Bronchial epithelial cell (primary cell): ENCODE measurements around the gene FOXO4. TPM values are rescaled to one million over a fixed set of nuclear protein-coding genes. Genes with fewer than 3 reads are reported as not detected.

Source experiments
- DNase-seq: peaks from one replicate; pipeline ENCODE4 v3.0.0-alpha.2; 2010; ENCODE audit warnings: low read depth
- FAIRE-seq: peaks from 2 replicates; lab custom pipeline; 2011; peaks lifted over from hg19 to GRCh38; lab: Jason Lieb, UNC
- H3K27me3 ChIP-seq: 2 replicates; pipeline ENCODE4 v1.5.1; 2011; ENCODE audit warnings: low read length; ENCODE audit not compliant: control insufficient read depth, insufficient read depth
- H3K36me3 ChIP-seq: 2 replicates; pipeline ENCODE4 v1.5.1; 2011; ENCODE audit warnings: low read length; ENCODE audit not compliant: control insufficient read depth, insufficient read depth
- H3K4me3 ChIP-seq: 2 replicates; pipeline ENCODE4 v1.5.1; 2011; ENCODE audit warnings: mild to moderate bottlenecking, low read depth, low read length, control low read depth
- total RNA-seq: library from RNA; depleted of rRNA; stranded (reverse); fragments of >200 nt; gene quantifications from 2 replicates; pipeline ENCODE4 v1.2.1, GENCODE V29; 2014
- TF ChIP-seq, protein P1 (sequence below): IDR thresholded peaks from 2 replicates; pipeline ENCODE4 v1.5.1; 2011; ENCODE audit warnings: mild to moderate bottlenecking, moderate library complexity, low read length, control low read depth, inconsistent platforms; ENCODE audit not compliant: insufficient read depth, severe bottlenecking

The FOXO4 gene
- total RNA-seq, 1 donor from 2014 or later: 3.2 TPM

DNA sequence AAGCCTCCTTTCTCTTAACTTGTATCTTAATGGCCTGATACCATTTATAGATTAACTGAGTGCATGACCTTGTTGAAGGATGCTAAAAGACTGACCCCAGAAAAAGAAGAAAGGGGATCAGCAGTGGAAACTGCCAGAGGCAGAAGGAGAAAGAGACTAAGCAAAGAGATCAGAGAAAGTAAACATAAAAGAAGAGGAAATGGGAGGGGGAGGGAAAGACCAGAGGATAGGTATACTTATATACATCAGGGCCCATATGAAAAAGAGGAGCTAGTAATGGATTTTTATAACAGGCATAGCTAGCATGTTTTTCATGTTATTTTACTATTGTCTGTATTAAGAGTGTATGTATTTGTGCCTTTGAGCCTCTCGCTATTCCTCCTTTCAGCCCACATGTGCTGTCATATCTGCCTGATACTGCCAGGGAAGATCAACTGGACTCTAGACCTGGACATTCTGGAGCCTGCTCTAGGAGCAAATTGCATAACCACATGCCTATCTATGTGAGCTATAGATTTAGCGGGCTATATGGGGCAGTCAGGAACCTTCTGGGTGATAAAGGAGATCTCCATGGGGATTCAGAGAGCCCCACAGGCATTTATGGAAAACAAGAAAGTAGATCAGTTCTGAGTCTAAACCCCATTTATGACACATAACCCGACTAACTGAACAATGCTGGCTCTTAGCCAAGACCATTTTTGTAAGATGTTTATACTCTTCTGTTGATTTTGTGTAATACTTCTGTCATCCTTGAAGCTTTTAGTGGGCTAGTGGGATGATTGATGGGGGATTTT lies 14.1 kb upstream of the FOXO4 start:
- Histone ChIP-seq H3K36me3 (no peaks in the 10 kb centered on the region), H3K4me3 (no peak overlapping the region), H3K27me3 (no peaks in the 10 kb centered on the region)
- DNase-seq (peak; percentile 64), FAIRE-seq (no peak)
- TF ChIP-seq, protein P1, sequence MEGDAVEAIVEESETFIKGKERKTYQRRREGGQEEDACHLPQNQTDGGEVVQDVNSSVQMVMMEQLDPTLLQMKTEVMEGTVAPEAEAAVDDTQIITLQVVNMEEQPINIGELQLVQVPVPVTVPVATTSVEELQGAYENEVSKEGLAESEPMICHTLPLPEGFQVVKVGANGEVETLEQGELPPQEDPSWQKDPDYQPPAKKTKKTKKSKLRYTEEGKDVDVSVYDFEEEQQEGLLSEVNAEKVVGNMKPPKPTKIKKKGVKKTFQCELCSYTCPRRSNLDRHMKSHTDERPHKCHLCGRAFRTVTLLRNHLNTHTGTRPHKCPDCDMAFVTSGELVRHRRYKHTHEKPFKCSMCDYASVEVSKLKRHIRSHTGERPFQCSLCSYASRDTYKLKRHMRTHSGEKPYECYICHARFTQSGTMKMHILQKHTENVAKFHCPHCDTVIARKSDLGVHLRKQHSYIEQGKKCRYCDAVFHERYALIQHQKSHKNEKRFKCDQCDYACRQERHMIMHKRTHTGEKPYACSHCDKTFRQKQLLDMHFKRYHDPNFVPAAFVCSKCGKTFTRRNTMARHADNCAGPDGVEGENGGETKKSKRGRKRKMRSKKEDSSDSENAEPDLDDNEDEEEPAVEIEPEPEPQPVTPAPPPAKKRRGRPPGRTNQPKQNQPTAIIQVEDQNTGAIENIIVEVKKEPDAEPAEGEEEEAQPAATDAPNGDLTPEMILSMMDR: no peak

DNA sequence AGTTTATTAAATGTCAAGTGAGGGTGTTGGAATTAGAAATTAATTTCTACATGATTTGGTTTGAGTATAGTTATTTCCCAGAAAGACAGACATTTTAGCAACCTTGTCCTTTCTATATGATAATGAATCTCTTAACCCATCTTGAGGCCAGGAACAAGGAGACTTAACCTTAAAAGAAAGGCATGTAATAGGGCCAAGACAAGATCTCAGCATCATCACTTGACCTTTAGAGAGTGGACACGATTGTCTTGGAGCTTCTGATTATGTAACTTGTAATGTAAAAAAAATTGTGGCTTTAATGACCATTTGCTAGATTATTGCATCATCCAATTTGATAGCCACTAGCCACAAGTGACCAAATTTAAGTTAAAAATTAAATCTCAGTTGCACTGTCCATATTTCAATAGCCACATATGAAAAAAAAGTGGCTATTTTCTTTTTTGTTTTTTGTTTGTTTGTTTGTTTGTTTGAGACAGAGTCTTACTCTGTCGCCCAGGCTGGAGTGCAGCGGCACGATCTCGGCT lies 13.5 kb upstream of the FOXO4 start:
- no peak for DNase-seq
- FAIRE-seq: no peak
- Histone ChIP-seq H3K36me3 (no peaks in the 10 kb centered on the region), H3K4me3 (no peak overlapping the region), H3K27me3 (no peaks in the 10 kb centered on the region)
- TF ChIP-seq, protein P1: no peak

DNA sequence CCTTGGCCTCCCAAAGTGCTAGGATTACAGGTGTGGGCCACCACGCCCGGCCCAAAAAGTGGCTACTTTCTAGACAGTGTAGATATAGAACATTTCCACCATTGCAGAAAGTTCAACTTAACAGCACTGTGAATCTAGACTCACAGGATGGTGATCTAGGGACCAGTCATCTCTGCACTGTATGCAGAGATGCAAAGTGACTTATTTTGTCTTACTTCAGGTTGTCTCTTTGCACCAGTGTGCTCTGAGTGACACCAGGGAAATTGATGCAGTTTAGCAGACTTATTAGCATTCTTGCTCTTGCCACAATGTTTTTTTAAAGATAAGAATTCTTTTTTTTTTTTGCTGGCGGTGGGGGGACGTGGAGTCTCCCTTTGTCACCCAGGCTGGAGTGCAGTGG lies 12.8 kb upstream of the FOXO4 start:
- Histone ChIP-seq H3K4me3 (no peak overlapping the region), H3K27me3 (no peaks in the 10 kb centered on the region), H3K36me3 (no peaks in the 10 kb centered on the region)
- DNase-seq (no peak), FAIRE-seq (no peak)
- TF ChIP-seq, protein P1: no peak

DNA sequence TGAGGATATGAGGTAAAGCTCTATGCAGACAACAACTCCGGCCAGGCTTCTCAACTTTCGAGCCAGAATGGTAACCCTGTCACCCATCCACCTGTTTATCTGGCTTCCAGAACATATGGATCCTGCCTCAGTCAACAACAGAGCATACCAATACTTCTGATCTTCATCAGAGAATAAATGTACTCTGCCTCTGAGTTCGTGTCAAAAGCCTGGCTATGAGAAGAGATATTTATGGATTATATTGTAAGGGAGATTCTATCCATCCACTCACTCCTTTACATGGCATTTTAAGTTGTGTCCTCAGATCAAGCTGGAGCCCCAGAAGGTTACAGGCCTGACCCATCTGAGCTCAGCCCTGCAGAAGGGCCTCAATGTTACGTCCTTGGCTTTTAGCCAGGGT lies 9.8 kb upstream of the FOXO4 start:
- no peak for DNase-seq
- TF ChIP-seq, protein P1: no peak
- Histone ChIP-seq H3K36me3 (no peaks in the 10 kb centered on the region), H3K27me3 (no peaks in the 10 kb centered on the region), H3K4me3 (no peak overlapping the region)
- FAIRE-seq: no peak

GRCh38 chrX:71091263-71091662 lies 4.4 kb upstream of the FOXO4 start:
- TF ChIP-seq, protein P1: no peak
- Histone ChIP-seq H3K4me3 (no peak overlapping the region), H3K36me3 (no peaks in the 10 kb centered on the region), H3K27me3 (no peaks in the 10 kb centered on the region)
- DNase-seq: no peak
- no peak for FAIRE-seq
